ENCODE measurements around the gene TUBB1. TPM values are rescaled to one million over a fixed set of nuclear protein-coding genes. Genes with fewer than 3 reads are reported as not detected.

The TUBB1 gene
- total and polyA plus RNA-seq, 2 of the 13 experiments (the other 11 are each of a cell fraction or from before 2014, with no cell fraction given), result 0.11 to 57.6 TPM

- no peak for TF ChIP-seq PRDM10 (CRISPR knock-in tag; IDR thresholded peaks at IDR 0.05; ENCODE audit: low read depth)
- TF ChIP-seq ZFYVE20 (CRISPR knock-in tag; IDR thresholded peaks at IDR 0.05; ENCODE audit: borderline replicate concordance, low read depth), result 0 out of 2 replicates have a peak, but pooled peaks have one; percentile 15
- no peak for TF ChIP-seq SRF (IDR thresholded peaks at IDR 0.05; ENCODE audit: low read depth, low read length)
- TF ChIP-seq PAX8 (CRISPR knock-in tag; IDR thresholded peaks at IDR 0.05; ENCODE audit: borderline replicate concordance), result no peak
- TF ChIP-seq ZBTB38 (CRISPR knock-in tag; IDR thresholded peaks at IDR 0.05), result peak; percentile 80
- no peak for TF ChIP-seq PAXIP1 (CRISPR knock-in tag; conservative IDR thresholded peaks at IDR 0.05)
- TF ChIP-seq NFKBIZ (CRISPR knock-in tag; IDR thresholded peaks at IDR 0.05), result no peak; the same call in 1 of the 2 replicates
- TF ChIP-seq RAD21 (CRISPR knock-in tag; IDR thresholded peaks at IDR 0.05), result 0 out of 2 replicates have a peak, but pooled peaks have one; percentile 22
- 0 out of 2 replicates have a peak, but pooled peaks have one; percentile 17 for TF ChIP-seq ZNF350 (CRISPR knock-in tag; IDR thresholded peaks at IDR 0.05; ENCODE audit: borderline replicate concordance, low read depth)
- no peak for TF ChIP-seq SOX5 (CRISPR knock-in tag; IDR thresholded peaks at IDR 0.05; ENCODE audit: borderline replicate concordance)
- no peak for TF ChIP-seq ARID4A (CRISPR knock-in tag; IDR thresholded peaks at IDR 0.05; ENCODE audit: borderline replicate concordance)
- peak; percentile 63 for TF ChIP-seq POLR2G (IDR thresholded peaks at IDR 0.05; ENCODE audit: low read depth, low read length)
- TF ChIP-seq ZNF276 (CRISPR knock-in tag; IDR thresholded peaks at IDR 0.05; ENCODE audit: low read depth), result no peak; the same call in 1 of the 2 replicates
- TF ChIP-seq ZNF546 (CRISPR knock-in tag; conservative IDR thresholded peaks at IDR 0.05), result no peak
- TF ChIP-seq RBM22 (optimal IDR thresholded peaks at IDR 0.05; ENCODE audit: low read length), result peak; percentile 97
- TF ChIP-seq PITX1 (CRISPR knock-in tag; IDR thresholded peaks at IDR 0.05), result 0 out of 2 replicates have a peak, but pooled peaks have one; percentile 4
Measured at GRCh38 chr20:58996226-58996611, 23.0 kb upstream of the TUBB1 start (continued).
